Activated CD8-positive, alpha-beta T cell treated with anti-CD3 and anti-CD28 coated beads for 36 hours (primary cell): Measurements from ENCODE around the gene PRKX. TPM values are rescaled to one million over a fixed set of nuclear protein-coding genes. Genes with fewer than 3 reads are reported as not detected.
"Not testable (repeated sequence)": the region's sequence is repeated elsewhere in the genome, so short reads cannot be mapped to it uniquely, and the experiment has no call there.

ENCODE experiments used
- ATAC-seq: fragments of 200-7000 bp; cut with Tn5 transposase; one replicate; pipeline ENCODE4 v1.10.0; 2021; ENCODE audit warnings: mild to moderate bottlenecking, moderate library complexity
- CTCF ChIA-PET: fragments of 350-600 bp; sonication (Branson Sonifier 250); formaldehyde crosslinking; loops from one replicate; lab custom pipeline; 2021; ENCODE audit warnings: antibody characterized with exemption; lab: Charles Lee
- POLR2A ChIA-PET: fragments of 350-600 bp; sonication (Branson Sonifier 250); formaldehyde crosslinking; loops from one replicate; lab custom pipeline; 2021; ENCODE audit warnings: antibody characterized with exemption; lab: Charles Lee
- DNase-seq: peaks from one replicate; pipeline ENCODE4 v3.0.0-alpha.2; 2020
- H3K27ac Mint-ChIP-seq: one replicate; pipeline ENCODE4 v1.8.0; 2021; ENCODE audit warnings: mild to moderate bottlenecking, mixed read lengths
- H3K27me3 Mint-ChIP-seq: one replicate; pipeline ENCODE4 v1.8.0; 2021; ENCODE audit warnings: mixed read lengths
- H3K36me3 Mint-ChIP-seq: one replicate; pipeline ENCODE4 v1.8.0; 2021; ENCODE audit warnings: low read depth, mixed read lengths
- H3K4me1 Mint-ChIP-seq: one replicate; pipeline ENCODE4 v1.8.0; 2021; ENCODE audit warnings: low read depth, mixed read lengths
- H3K4me3 Mint-ChIP-seq: one replicate; pipeline ENCODE4 v1.8.0; 2021; ENCODE audit warnings: mild to moderate bottlenecking, moderate library complexity, mixed read lengths
- H3K9me3 Mint-ChIP-seq: one replicate; pipeline ENCODE4 v1.8.0; 2021; ENCODE audit warnings: mixed read lengths
- CTCF ChIP-seq: fragments of 200-600 bp; IDR thresholded peaks from one replicate; pipeline ENCODE4 v1.8.0; 2022; ENCODE audit warnings: antibody characterized with exemption, mild to moderate bottlenecking
- intact Hi-C: fragments of 100-400 bp; cut with micrococcal nuclease; formaldehyde crosslinking; loops from one replicate; pipeline ENCODE4 v1.10.0; 2022
- total RNA-seq, 2 experiments: library from RNA; stranded (reverse); gene quantifications; one replicate each; pipeline ENCODE4 v1.2.3, GENCODE V29; 2021

PRKX gene
- total RNA-seq, 2 experiments from 2014 or later, result 54.4 to 59.9 TPM

- Mint-ChIP-seq H3K27ac (no peak overlapping the region), H3K4me1 (peaks cover 1% of the 10 kb centered on the region), H3K9me3 (no peaks in the 10 kb centered on the region), H3K36me3 (peaks cover 22% of the 10 kb centered on the region), H3K27me3 (no peaks in the 10 kb centered on the region), H3K4me3 (no peak overlapping the region)
- ATAC-seq (no peak), DNase-seq (no peak)
- ChIA-PET POLR2A (no interaction called here), CTCF (no interaction called here)
- intact Hi-C loops, result no loop called here
- no peak for TF ChIP-seq CTCF
Measured at GRCh38 chrX:3666975-3667374, 46.5 kb downstream of the PRKX start.

- no peak for TF ChIP-seq CTCF
- Mint-ChIP-seq H3K27me3 (no peaks in the 10 kb centered on the region), H3K27ac (no peak overlapping the region), H3K9me3 (no peaks in the 10 kb centered on the region), H3K4me1 (peaks cover 3% of the 10 kb centered on the region), H3K4me3 (no peak overlapping the region), H3K36me3 (peaks cover 21% of the 10 kb centered on the region)
- intact Hi-C loops, result no loop called here
- DNase-seq (no peak), ATAC-seq (no peak)
- ChIA-PET CTCF (no interaction called here), POLR2A (no interaction called here)
Measured at GRCh38 chrX:3664921-3665320, 48.5 kb downstream of the PRKX start.

GRCh38 chrX:3663576-3664250, 49.7 kb downstream of the PRKX start:
- intact Hi-C loops, ATAC-seq, H3K27me3 Mint-ChIP-seq, H3K4me1 Mint-ChIP-seq, H3K27ac Mint-ChIP-seq, H3K9me3 Mint-ChIP-seq, CTCF ChIA-PET, H3K4me3 Mint-ChIP-seq, POLR2A ChIA-PET, DNase-seq: not testable (repeated sequence)
- H3K36me3 Mint-ChIP-seq, result peaks cover 11% of the 10 kb centered on the region

GRCh38 chrX:3659761-3660160, 53.7 kb downstream of the PRKX start:
- Mint-ChIP-seq H3K27ac (no peak overlapping the region), H3K27me3 (no peaks in the 10 kb centered on the region), H3K9me3 (no peaks in the 10 kb centered on the region), H3K4me1 (peaks cover 3% of the 10 kb centered on the region), H3K4me3 (no peak overlapping the region), H3K36me3 (peaks cover 9% of the 10 kb centered on the region)
- TF ChIP-seq CTCF, result no peak
- POLR2A ChIA-PET, result no interaction called here
- CTCF ChIA-PET, result interaction anchor here (1.4 kb wide), 1 partner anchor 8 kb away, joined by 11 read pairs; no protein-coding TSS in a partner anchor
- DNase-seq, result no peak
- no peak for ATAC-seq
- intact Hi-C loops, result no loop called here

GRCh38 chrX:3655181-3655580, 58.3 kb downstream of the PRKX start:
- Mint-ChIP-seq H3K36me3 (peaks cover 13% of the 10 kb centered on the region), H3K4me1 (no peaks in the 10 kb centered on the region), H3K9me3 (no peaks in the 10 kb centered on the region), H3K4me3 (no peak overlapping the region), H3K27me3 (no peaks in the 10 kb centered on the region), H3K27ac (no peak overlapping the region)
- intact Hi-C loops, result no loop called here
- ChIA-PET CTCF (no interaction called here), POLR2A (interaction anchor here (0.7 kb wide), 1 partner anchor 156 kb away, joined by 3 read pairs; no protein-coding TSS in a partner anchor)
- ATAC-seq (no peak), DNase-seq (no peak)
- no peak for TF ChIP-seq CTCF
